T-helper 1 cell (primary cell): ENCODE measurements around the gene CPSF3.

Source experiments
- DNase-seq, 5 donors: peaks; one replicate each; pipeline ENCODE4 v3.0.0-alpha.2; 2012 to 2020
- total RNA-seq, 4 donors: gene quantifications; one replicate each; lab custom pipeline; 2026; lab: John Stamatoyannopoulos, UW

Gene CPSF3
- 20.3 to 30.4 (median 27.4) reads per million in 4 donors for total RNA-seq

GRCh38 chr2:9423100-9423921 is at the start of gene CPSF3, which contains the start of gene ITGB1BP1:
TSS of gene CPSF3 (plus strand) at chr2:9423654. CDS start at chr2:9423774, 120 bp downstream.
TSS of gene ITGB1BP1 (minus strand) at chr2:9423528. CDS start at chr2:9418697, 4,831 bp downstream.
- peak; percentile 90 to 97 (median 91) for DNase-seq

GRCh38 chr2:9374071-9374730 is 49.3 kb upstream of the CPSF3 start:
- DNase-seq, result no peak

- no peak for DNase-seq
These were observed 47.5 kb upstream of the CPSF3 start for GRCh38 chr2:9375857-9376428.

GRCh38 chr2:9377461-9378097 is 45.9 kb upstream of the CPSF3 start:
- DNase-seq, result no peak

GRCh38 chr2:9378433-9379390 is 44.7 kb upstream of the CPSF3 start:
- no peak for DNase-seq

GRCh38 chr2:9379391-9379755 is 44.1 kb upstream of the CPSF3 start:
- no peak for DNase-seq

GRCh38 chr2:9380702-9381628 is 42.5 kb upstream of the CPSF3 start:
- DNase-seq, result no peak

GRCh38 chr2:9382604-9383235 is 40.7 kb upstream of the CPSF3 start:
- DNase-seq, result no peak

- DNase-seq, result no peak
These were observed 38.9 kb upstream of the CPSF3 start for GRCh38 chr2:9384521-9384920.

- no peak for DNase-seq
These were observed 37.6 kb upstream of the CPSF3 start for GRCh38 chr2:9385841-9386240.

- DNase-seq, result no peak
These were observed 35.2 kb upstream of the CPSF3 start for GRCh38 chr2:9388199-9388681.

GRCh38 chr2:9388950-9389911 is 34.2 kb upstream of the CPSF3 start:
- DNase-seq, result no peak

GRCh38 chr2:9390151-9390850 is 33.2 kb upstream of the CPSF3 start:
- DNase-seq, result no peak

GRCh38 chr2:9390991-9391390 is 32.5 kb upstream of the CPSF3 start:
- no peak for DNase-seq

- DNase-seq, result no peak
These were observed 31.3 kb upstream of the CPSF3 start for GRCh38 chr2:9391961-9392720.

- DNase-seq, result no peak
These were observed 30.3 kb upstream of the CPSF3 start for GRCh38 chr2:9392898-9393765.
